Measurements from ENCODE around the gene PRKCE. TPM values are rescaled to one million over a fixed set of nuclear protein-coding genes. Genes with fewer than 3 reads are reported as not detected.
"Not testable (repeated sequence)": the region's sequence is repeated elsewhere in the genome, so short reads cannot be mapped to it uniquely, and the experiment has no call there.

The PRKCE gene
- total RNA-seq, 1 donor from 2014 or later = 19.4 TPM

DNA sequence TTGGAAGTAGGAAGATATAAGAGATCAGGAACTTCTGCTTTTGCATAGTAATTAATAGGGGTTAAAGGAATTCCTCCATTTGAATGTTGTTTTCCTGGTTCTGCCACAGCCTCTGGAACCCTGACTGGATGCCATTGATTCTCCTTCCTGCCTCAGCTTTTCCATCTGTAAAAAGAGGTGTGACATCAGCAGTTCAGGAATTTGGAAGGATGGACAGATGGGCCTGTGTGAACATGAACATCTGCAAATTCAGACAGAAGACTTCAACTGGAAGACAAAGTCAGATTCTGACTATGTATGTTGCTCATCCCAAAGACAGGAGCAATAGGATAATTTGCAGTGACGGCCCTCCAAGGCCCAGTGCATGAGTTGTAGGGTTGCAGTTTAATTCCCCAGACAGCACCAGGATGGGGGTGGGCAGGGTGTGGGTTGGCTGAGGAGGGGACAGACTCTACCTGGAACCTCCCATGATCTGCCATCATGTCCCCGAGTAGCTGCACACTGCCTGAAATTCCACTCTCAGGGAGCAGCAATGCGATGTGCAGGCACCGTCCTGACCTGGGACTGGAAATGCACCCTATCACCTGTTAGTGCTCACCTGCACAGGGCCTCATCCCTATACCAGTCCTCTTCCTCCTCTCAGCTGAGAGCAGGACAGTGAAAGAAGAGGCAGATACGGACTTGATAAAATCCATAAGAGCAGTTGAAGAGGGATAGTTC, 546.8 kb downstream of the PRKCE start:
- intact Hi-C loops (cut with micrococcal nuclease) = no loop called here

DNA sequence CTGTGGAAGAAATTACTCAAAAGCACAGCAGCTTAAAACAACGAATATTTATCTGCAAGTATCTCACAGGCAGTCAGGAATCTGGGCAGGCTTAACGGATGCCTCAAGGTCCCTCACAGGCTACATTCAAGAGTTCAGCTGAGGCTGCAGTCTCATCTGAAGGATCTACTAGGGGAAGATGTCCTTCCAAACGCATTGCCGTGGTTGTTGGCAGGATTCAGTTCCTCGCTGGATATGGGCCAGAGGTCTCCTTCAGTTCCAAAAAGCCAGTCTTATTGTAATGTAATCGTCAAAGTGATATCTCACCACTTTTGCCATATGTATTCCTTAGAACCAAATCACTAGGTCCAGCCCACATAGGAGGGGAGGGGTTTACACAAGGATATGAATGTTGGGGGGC, 547.5 kb downstream of the PRKCE start:
- intact Hi-C loops (cut with micrococcal nuclease) = no loop called here

DNA sequence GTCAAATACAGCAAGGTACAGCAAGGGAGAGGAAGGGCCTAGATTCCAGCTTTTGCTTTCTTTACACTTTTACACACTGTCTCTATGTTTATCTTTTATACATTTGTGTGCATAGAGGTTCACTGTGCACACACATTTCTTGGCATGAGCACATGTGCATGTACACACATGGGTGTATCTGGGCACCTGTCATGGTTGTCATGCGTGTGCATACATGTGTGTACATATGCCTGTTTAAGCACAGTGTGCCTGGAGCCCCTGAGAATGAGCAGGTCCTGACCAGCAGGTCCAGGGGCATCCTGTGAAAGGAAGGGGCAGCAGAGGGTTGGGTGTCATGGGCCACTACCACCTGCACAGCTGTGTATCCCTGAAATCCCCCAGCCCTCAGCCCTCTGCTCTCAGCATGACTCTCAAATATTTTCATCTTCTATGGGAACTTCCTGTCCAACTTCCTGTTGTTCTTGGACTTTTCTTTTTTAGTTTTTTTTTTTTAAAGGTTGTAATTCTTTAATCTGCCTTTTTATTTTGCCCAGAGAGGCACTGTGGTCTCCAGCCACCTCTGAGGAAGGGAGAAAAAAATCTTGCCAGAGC, 548.7 kb downstream of the PRKCE start:
- intact Hi-C loops (cut with micrococcal nuclease) = no loop called here

DNA sequence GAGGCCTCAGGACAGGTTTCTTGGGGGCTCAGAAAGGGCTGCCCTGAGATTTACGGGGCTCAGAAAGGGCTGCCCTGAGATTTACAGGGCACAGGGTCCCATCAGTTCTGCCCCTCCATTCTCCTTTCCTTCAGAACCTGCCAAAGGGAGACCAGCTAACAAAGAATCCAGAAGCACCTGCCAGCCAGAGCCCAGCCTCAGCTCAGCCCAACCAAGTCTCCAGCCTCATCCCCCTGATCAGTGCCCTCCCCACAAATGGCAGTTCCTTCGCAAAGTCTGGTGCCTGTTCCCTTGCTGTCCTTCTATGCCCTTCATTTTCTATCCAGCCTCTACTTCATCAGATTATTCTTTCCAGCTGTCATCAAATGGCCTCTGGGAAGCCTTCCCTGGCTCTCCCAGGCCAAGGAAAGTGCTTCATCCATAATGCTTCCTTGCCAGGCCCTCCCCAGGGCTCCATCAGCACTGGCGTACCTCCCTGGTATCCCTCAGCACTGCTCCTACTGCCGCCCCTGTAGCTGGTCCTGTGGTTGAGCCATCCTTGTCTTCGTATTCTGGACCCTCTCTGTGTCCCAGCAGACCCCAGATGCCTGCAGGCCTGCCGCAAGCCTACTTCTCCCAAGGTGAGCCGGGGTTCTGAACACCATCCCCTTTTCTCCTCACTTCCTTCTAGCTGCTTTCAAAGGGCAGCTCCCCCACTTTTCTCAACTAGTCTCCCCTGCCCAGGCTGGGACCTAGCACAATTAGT, 549.6 kb downstream of the PRKCE start:
- intact Hi-C loops (cut with micrococcal nuclease) = no loop called here

DNA sequence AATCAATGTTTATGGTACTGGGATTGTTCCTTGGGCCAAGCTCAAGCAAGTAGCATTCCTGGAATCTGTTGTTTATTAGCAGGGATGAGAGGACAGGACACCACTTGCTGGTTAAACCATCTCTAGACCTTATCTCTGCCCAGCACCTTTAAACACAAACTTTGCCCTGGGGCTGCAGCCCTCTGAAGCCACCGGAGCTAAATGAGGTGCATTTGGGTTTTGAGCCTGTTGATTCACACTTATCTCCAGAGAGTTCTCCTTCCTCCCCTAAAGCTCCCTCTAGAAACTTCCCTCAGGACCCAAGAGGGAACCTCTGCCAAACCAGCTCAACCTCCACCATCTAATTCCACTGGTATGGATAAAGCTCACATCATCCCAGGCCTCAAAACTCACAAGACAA, 551.0 kb downstream of the PRKCE start:
- intact Hi-C loops (cut with micrococcal nuclease) = no loop called here

DNA sequence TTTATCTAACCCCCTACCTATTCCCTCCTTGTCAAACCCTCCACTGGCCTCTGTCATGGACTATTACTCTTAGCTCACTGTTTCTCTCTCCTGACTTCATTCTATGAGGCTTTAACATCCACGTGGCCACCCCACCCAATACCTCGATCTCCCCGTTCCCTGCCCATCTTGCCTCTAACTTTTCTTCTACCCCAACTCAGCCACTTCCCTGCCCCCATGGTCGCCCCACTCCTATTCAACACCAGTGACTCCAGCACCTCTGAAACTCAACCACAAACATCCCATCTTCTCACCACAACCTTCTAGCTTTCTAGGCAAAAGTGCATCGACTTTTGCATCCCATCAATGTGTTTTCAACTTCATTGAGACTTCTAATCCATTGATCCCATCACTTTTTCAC, 551.5 kb downstream of the PRKCE start:
- intact Hi-C loops (cut with micrococcal nuclease) = no loop called here

DNA sequence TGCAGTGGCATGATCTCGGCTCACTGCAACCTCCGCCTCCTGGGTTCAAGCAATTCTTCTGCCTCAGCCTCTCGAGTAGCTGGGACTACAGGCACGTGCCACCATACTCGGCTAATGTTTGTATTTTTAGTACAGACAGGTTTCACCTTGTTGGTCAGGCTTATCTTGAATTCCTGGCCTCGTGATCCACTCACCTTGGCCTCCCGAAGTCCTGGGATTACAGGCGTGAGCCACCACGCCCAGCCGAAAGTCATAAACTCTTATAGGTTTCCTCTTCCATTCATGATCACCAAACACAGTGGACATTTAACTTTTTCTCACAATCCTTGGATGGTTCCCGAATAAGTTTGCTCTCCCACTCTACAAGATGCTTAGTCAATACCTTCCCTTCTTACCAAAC, 552.2 kb downstream of the PRKCE start:
- intact Hi-C loops (cut with micrococcal nuclease) = not testable (repeated sequence)

DNA sequence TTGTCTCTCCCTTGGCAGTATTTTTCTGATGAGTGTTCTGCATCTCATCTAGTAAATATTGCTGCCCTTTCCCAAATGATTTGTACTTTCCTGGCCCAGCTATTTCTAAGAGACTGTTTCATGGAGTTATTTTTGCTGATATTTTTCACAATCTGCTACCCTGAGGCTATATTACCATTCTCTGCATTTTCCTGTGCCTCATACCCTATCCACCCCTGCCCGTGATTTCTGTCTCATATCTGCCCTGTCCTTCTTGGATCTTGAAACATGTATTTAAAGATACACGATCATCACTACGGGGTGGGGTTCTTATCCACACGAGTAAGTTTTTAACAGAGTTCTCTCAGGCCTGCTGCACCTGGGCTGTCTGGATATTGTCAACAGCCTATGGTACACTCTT, 556.1 kb downstream of the PRKCE start:
- intact Hi-C loops (cut with micrococcal nuclease) = no loop called here

DNA sequence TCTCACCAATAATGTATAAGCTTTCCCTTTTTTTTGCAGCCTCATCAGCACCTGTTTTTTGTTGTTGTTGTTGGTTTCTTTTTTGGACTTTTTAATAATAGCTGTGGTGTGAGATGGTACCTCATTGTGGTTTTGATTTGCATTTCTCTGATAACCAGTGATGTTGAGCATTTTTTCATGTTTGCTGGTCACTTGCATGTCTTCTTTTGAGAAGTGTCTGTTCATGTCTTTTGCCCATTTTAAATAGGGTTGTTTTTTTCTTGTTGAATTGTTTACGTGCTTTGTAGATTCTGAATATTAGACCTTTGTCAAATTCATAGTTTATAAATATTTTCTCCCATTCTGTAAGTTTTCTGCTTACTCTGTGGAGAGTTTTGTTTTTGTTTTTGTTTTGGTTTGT, 557.3 kb downstream of the PRKCE start:
- intact Hi-C loops (cut with micrococcal nuclease) = no loop called here

DNA sequence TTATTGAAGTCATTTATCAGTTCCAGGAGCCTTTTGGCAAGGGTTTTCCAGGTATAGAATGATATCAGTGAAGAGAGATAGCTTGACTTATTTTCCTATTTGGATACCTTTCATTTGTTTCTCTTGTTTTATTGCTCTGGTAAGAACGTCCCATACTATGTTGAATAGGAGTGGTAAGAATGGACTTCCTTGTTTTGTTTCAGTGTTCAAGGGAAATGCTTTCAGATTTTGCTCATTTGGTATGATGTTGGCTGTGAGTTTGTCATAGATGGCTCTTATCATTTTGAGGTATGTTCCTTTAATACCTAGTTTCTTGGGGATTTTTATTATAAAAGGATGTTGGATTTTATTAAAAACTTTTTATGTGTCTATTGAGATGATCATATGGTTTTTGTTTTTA, 558.6 kb downstream of the PRKCE start:
- intact Hi-C loops (cut with micrococcal nuclease) = no loop called here

DNA sequence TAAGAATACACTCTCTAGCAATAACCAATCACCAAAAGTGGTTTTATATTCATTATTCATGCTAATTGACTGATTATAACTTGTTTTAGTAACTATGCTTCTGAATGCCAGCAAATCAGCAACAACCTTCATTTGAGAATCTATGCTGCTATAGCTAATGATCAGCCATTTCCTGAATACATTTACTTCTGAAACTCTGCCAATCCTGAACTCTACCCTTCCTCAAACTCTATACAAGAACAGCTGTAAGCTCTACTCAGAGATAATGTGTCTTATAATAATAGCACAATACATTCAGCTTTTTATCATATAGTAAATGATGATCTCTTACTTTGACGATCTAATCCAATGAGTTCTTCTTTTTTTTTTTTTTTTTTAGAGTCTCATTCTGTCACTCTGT, 560.0 kb downstream of the PRKCE start:
- intact Hi-C loops (cut with micrococcal nuclease) = no loop called here

DNA sequence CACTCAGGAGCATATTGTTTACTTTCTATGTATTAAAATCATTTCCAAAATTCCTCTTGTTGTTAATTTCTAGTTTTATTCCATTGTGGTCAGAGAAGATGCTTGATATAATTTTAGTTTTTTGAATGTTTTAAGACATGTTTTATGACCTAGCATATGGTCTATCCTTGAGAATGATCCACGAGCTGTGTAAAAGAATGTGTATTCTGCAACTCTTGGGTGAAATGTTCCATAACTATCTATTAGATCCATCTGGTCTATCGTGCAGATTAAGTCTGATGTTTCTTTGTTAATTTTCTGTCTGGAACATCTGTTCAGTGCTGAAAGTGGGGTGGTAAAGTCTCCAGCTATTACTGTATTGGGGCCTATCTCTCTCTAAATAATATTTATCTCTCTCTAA, 562.4 kb downstream of the PRKCE start:
- intact Hi-C loops (cut with micrococcal nuclease) = no loop called here

DNA sequence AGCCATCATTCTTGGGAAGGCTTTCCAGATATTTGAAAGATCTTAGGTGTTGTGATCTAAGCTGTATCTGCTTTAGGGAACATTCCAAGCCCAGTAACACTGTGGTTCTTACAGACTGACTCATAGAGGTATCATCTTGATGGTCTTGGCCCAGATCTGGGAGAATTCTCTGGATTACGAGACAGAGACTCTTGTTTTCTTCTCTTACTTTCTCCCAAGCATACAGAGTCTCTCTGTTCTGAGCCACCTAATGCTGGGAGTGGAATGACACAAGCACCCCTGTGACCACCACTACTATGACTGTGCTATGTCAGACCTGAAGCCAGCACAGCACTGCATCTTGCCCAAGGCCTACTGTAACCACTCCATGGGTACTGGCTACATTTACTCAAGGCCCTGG, 564.7 kb downstream of the PRKCE start:
- intact Hi-C loops (cut with micrococcal nuclease) = no loop called here

DNA sequence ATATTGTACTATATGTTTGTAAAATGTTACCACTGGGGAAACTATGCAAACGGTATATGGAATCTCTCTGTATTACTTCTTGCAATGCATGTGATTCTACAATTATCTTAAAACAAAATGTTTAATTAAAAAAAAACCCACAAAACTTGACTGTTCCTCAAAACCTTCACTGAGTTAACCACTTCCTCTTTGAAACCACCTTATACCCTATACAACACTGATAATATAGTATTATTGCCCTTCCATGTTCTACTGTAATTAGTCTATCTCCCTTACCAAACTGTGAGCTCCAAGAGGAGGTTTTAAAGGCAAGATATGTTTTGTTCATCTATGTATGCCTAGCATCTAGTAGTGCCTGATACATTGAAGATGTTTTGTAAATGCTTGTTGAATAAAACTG, 572.0 kb downstream of the PRKCE start:
- intact Hi-C loops (cut with micrococcal nuclease) = not testable (repeated sequence)

DNA sequence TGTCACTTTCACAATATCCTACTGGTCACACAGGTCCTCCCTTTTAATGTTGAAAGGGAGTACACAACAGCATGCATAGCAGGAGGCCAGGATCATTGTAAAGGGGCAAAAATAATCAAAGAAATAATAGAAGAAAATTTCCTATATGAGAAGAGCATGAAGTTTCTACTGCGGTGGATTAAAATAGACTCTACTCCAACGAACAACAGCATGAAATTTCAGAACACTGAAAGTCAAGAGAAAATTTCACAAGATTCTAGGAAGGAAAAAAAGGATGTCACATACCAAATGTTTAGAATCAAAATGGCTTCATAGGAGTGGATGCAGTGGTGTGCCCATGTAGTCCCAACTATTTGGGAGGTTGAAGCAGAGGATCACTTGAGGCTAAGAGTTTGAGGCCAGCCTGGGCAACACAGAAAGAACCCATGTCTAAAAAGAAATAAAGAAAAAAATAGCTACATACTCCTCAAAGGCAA, 573.7 kb downstream of the PRKCE start:
- intact Hi-C loops (cut with micrococcal nuclease) = loop anchor here (5.0 kb wide), 1 partner anchor 72 kb away; the partner anchor contains the start of gene EPAS1

DNA sequence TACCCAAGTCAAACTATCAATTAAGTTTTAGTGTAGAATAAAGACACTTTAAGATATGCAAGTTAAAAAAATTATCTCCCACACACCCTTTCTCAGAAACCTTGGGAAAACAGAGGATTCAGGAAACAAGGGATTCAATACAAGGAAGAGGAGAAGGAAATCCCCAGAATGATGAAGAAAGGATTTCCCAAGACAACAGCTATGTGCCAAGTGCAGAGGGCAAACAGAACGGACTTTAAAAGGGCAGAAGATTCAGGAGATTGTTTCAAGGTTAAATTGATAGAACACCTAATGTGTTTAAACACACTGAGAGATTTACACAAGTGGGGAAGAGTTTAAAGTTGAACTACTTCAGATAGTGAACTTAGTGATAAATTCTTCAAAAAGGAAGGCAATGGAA, 574.3 kb downstream of the PRKCE start:
- intact Hi-C loops (cut with micrococcal nuclease) = loop anchor here (5.0 kb wide), 1 partner anchor 72 kb away; the partner anchor contains the start of gene EPAS1

DNA sequence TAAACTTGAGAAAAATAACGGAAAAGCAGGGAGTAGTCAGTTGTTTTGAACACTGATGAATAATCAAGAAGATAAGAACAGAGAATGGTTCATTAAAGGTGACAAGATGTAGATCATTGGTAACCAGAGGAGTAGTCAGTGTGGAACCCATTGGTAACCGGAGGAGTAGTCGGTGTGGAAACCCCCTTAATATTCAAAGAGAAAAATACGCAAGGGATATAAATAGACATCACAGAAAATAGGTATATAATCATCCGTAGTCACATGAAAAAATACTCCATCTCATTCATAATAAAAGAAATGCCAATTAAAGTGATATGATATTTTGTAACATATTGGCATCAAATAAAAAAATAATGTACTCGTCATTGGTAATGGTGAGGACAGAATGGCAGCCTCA, 575.1 kb downstream of the PRKCE start:
- intact Hi-C loops (cut with micrococcal nuclease) = loop anchor here (5.0 kb wide), 1 partner anchor 71 kb away; the partner anchor contains the start of gene EPAS1

DNA sequence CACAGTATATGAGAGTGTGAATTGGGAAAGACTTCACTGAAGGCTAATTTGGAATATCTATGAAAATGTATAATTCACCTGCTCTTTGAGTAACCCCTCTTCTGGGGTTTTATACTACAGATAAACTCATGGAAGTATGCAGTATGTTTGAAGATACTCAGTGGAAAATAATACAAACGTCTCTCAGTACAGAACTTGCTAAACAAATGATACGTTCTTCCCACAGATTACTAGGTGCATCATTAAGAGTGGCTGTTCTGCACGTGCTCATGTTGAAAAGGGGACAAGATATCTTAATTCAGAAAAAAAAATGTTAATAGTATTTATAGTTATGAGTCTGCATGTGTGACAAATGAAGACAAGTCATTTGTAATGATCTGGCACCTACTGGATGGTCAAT, 575.5 kb downstream of the PRKCE start:
- intact Hi-C loops (cut with micrococcal nuclease) = loop anchor here (5.0 kb wide), 1 partner anchor 70 kb away; the partner anchor contains the start of gene EPAS1

DNA sequence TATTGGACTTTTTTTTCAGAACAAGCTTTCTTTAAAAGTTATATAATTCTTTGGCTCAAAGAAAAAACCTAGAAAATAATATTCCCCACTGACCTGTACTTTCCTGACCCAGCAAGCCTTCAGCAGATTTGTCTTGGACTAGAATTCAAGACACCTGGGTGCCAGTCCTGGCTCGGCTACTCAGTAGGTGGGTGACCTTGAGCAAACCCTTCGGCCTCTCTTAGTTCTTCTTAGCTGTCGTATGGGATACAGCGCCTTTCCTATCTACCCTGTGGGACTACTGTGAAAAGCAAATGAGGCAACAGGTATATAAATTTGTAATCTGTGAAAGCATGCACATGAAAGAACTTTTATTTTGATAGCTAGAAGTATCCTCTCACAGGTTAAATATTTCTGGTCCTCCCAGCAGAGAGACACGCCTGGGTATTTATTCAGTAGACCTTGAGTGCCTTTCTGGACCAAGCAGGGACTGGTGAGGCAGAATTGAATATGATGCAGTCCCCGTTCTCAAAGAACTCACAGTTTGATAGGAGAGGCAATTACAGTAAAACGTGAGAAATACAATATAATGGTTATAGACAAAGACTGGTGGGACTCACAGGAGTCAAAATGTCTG, 576.3 kb downstream of the PRKCE start:
- intact Hi-C loops (cut with micrococcal nuclease) = loop anchor here (5.0 kb wide), 1 partner anchor 70 kb away; the partner anchor contains the start of gene EPAS1

DNA sequence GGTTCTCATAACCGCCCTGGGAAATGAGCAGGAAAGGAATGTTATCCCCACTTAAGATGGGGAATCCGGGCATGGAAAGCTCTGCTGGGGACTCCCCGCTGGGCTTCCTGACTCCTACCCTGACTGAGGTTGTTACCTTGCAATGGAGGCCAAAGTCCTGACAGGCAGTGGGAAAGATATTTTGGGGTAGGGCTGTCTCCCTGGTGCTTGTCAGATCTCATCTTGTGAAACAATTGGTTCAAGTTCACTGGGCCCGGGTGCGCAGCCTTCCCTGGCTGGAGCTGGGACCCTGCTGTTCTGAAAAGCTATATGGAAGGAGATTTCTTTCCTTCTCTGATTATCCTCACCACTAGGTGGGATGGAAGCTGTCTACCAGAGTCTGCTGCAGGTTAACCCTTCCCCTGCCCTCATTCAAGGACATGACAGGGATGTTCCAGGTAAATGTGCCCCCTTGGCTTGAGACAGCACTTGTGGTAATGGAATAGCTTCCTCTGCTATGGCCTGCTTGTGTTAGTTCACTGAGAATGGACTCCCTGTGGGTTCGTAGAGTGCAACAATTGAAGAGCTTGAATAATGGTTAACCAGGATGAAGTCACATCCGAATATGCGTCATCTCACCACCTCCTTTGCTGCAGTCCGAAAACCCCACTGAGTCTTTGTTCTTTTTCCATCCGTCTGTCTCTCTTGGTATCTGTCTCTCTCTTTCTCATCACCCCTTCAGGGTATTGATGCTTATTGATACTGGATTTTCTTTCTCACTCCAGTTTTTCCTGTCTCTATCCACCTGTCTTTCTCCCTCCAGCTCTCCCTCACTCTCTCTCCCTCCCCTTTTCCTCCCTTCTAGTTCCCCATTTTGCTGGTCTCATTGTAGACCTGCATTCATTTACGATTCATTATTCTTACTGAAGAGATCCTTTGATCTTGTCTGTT, 577.9 kb downstream of the PRKCE start:
- intact Hi-C loops (cut with micrococcal nuclease) = loop anchor here (5.0 to 10.0 kb wide), 2 partner anchors 68 to 165 kb away; partner anchors contain the start of gene EPAS1

Data from T-helper 2 cell treated with Interferon-gamma antibody and Interleukin-4, amounts not matched to agents 100 ng/mL and 5 ng/mL, for 36 hours (primary cell).